ENCODE measurements around the gene TMCC1.
"Not testable (repeated sequence)": the region's sequence is repeated elsewhere in the genome, so short reads cannot be mapped to it uniquely, and the experiment has no call there.

The TMCC1 gene

GRCh38 chr3:129758785-129759320 is 134.7 kb downstream of the TMCC1 start:
- no peak for TF ChIP-seq CTCF (IDR thresholded peaks at IDR 0.05; ENCODE audit: control insufficient read depth, insufficient read depth, low read depth, low read length, missing control alignments)
- H3K4me3 ChIP-seq (ENCODE audit: control insufficient read depth, low read depth, low read length), result no peak overlapping the region
- no peak for DNase-seq (ENCODE audit: low read depth)

GRCh38 chr3:129758306-129758705 is 135.2 kb downstream of the TMCC1 start:
- DNase-seq (ENCODE audit: low read depth), result no peak
- TF ChIP-seq CTCF (IDR thresholded peaks at IDR 0.05; ENCODE audit: control insufficient read depth, insufficient read depth, low read depth, low read length, missing control alignments), result no peak
- no peak overlapping the region for H3K4me3 ChIP-seq (ENCODE audit: control insufficient read depth, low read depth, low read length)

- TF ChIP-seq CTCF (IDR thresholded peaks at IDR 0.05; ENCODE audit: control insufficient read depth, insufficient read depth, low read depth, low read length, missing control alignments), result no peak
- peak; percentile 52 for DNase-seq (ENCODE audit: low read depth)
- no peak overlapping the region for H3K4me3 ChIP-seq (ENCODE audit: control insufficient read depth, low read depth, low read length)
Observed at GRCh38 chr3:129756871-129757270, 136.6 kb downstream of the TMCC1 start.

GRCh38 chr3:129751105-129751504 is 142.4 kb downstream of the TMCC1 start:
- not testable (repeated sequence) for H3K4me3 ChIP-seq (ENCODE audit: control insufficient read depth, low read depth, low read length); DNase-seq (ENCODE audit: low read depth)

GRCh38 chr3:129749692-129750091 is 143.8 kb downstream of the TMCC1 start:
- DNase-seq (ENCODE audit: low read depth), result no peak
- no peak for TF ChIP-seq CTCF (IDR thresholded peaks at IDR 0.05; ENCODE audit: control insufficient read depth, insufficient read depth, low read depth, low read length, missing control alignments)
- H3K4me3 ChIP-seq (ENCODE audit: control insufficient read depth, low read depth, low read length), result no peak overlapping the region

- no peak overlapping the region for H3K4me3 ChIP-seq (ENCODE audit: control insufficient read depth, low read depth, low read length)
- TF ChIP-seq CTCF (IDR thresholded peaks at IDR 0.05; ENCODE audit: control insufficient read depth, insufficient read depth, low read depth, low read length, missing control alignments), result no peak
- DNase-seq (ENCODE audit: low read depth), result no peak
Observed at GRCh38 chr3:129747992-129748391, 145.5 kb downstream of the TMCC1 start.

GRCh38 chr3:129747136-129747535 is 146.4 kb downstream of the TMCC1 start:
- no peak for TF ChIP-seq CTCF (IDR thresholded peaks at IDR 0.05; ENCODE audit: control insufficient read depth, insufficient read depth, low read depth, low read length, missing control alignments)
- no peak for DNase-seq (ENCODE audit: low read depth)
- no peak overlapping the region for H3K4me3 ChIP-seq (ENCODE audit: control insufficient read depth, low read depth, low read length)

All from AG09309 (cell line).